HCT116 (cell line): Measurements from ENCODE around the gene CCK.

Experiments used
- EZH2 ChIP-seq: fragments of 200-600 bp; sonication (generic); IDR thresholded peaks from 2 replicates; pipeline ENCODE4 v1.6.1; 2017; ENCODE audit warnings: antibody characterized with exemption, mixed run types
- POLR2AphosphoS5 ChIP-seq: IDR thresholded peaks from 2 replicates; pipeline ENCODE4 v1.6.1; 2011; ENCODE audit warnings: mild to moderate bottlenecking, low read depth, low read length, moderate library complexity
- ZNF274 ChIP-seq: fragments of 200-500 bp; sonication (Bioruptor generic); IDR thresholded peaks from 2 replicates; pipeline ENCODE4 v1.6.1; 2014; ENCODE audit warnings: mild to moderate bottlenecking, low read depth, low read length, inconsistent platforms

DNA sequence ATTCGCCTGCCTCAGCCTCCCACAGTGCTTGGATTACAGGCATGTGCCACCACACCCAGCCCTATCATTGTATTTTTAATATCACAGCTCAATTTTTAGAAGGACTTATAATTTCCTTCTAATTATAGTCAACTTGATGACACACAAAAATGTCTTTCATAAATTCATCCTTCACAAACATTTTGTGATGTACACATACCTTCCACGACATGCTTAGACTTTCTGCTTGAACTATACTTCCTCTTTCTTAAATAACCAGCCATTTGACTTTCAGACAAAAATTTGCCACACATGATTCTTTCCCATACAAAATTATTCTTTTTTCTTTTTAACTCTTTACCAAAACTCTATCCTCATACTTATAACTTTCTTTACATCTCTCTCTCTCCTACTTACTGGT, 48.4 kb upstream of the CCK start:
- TF ChIP-seq EZH2 (no peak), ZNF274 (no peak), POLR2AphosphoS5 (no peak)
